RPMI8226 (cell line): ENCODE results near the gene ADAM29.
A peak's percentile ranks its signal among the peaks of the same experiment; 100 is the strongest.
"Not testable (repeated sequence)": the region's sequence is repeated elsewhere in the genome, so short reads cannot be mapped to it uniquely, and the experiment has no call there.

Source experiments
- DNase-seq: peaks from one replicate; pipeline ENCODE4 v3.0.0-alpha.2; 2015

The ADAM29 gene

DNA sequence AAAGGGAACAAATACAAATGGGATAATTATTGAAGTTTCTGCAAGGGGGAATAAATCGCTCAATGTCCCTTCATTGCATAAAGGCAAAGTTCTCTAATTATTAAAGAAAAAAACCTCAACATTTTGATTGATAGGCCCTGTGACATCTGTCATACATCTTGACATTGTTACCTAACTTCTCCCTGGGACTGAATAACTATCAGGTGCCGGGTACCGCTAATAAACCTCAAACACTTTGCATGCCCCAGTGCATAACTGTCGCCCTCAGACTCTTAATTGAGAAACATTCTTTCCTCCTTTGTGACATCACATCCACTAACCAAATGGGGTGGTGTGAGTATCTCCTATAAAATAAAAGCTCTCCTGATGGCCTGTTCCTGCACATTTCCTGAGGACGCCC, at the start of gene ADAM29:
TSS of gene ADAM29 (plus strand) at position 301 of the 400 bp plus-strand sequence. CDS start 57,168 bp downstream, outside the sequence.
- DNase-seq, result no peak

GRCh38 chr4:174869339-174869738, 48.8 kb upstream of the ADAM29 start:
- DNase-seq, result no peak

- DNase-seq, result no peak
These were observed 47.8 kb upstream of the ADAM29 start for GRCh38 chr4:174870311-174870710.

GRCh38 chr4:174871407-174871806, 46.8 kb upstream of the ADAM29 start:
- no peak for DNase-seq

GRCh38 chr4:174873146-174873545, 45.0 kb upstream of the ADAM29 start:
- DNase-seq, result not testable (repeated sequence)

DNA sequence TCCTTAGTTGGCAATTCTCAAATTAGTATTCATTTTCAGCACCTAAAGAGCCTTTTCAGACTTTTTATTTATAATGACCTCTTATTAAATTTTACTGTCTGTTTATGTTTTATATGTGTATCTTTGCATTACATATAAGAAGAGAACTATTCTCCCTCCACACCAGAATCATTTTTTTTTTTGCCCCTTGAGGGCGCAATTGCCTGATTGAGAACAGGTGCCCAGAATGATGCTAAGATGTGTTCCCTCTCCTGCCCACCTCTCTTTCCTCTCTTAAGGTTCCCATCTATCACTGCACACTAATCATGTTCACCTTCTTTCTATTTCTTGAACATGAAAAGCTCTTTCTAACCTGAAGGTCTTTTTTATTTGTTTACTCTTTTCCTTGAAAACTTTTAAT, 44.2 kb upstream of the ADAM29 start:
- DNase-seq, result peak; percentile 35

- no peak for DNase-seq
These were observed 43.3 kb upstream of the ADAM29 start for GRCh38 chr4:174874898-174875297.

GRCh38 chr4:174880001-174880400, 38.2 kb upstream of the ADAM29 start:
- no peak for DNase-seq

- no peak for DNase-seq
These were observed 35.7 kb upstream of the ADAM29 start for GRCh38 chr4:174882317-174882992.

- no peak for DNase-seq
These were observed 10.7 kb upstream of the ADAM29 start for GRCh38 chr4:174907508-174907907.

DNA sequence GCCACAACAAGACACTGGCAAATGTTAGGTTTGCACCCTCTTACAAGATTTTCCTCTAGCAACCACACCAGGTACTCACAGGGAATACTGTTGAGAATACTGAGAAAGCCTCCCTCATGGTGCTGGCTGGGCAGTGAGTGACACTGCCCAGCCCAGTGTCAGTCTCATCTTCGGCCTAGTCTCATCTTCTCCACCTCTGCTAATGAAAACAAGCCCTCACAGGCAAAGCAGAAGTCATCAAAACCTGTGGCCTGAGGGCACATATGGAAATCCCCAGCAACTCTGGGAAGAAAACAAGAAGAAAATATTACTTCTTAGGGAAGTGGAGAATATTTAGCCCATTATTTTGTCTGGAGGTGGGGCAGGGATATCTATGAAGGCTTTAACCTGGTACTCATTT, 7.9 kb upstream of the ADAM29 start:
- DNase-seq, result no peak

GRCh38 chr4:174912919-174913543, 5.1 kb upstream of the ADAM29 start:
- no peak for DNase-seq

DNA sequence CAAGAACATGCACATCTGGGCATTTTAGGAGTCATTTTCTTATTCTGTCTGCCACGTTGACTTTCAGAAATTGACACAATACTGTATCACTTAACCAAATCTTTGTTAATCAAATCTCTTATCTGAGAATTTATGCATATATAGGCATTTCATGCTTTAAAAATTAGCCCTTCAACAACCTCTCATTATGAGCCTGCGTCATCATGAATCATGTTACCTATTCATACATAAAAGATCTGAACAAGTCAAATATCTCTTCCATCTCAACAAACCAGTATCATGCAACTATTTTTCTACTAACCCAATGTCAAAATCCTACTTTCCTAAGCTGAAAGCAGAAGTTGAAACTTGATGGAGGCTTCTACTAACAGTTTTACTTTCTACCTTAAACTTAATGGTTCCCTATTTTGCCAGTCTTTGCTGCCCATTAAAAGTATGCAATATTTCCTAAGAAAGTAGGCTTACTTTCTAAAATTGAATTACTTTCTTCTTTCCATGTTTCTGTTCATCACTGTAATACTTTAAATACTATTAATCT, 1.8 kb downstream of the ADAM29 start:
- no peak for DNase-seq

GRCh38 chr4:174926958-174927357, 8.8 kb downstream of the ADAM29 start:
- DNase-seq, result no peak

DNA sequence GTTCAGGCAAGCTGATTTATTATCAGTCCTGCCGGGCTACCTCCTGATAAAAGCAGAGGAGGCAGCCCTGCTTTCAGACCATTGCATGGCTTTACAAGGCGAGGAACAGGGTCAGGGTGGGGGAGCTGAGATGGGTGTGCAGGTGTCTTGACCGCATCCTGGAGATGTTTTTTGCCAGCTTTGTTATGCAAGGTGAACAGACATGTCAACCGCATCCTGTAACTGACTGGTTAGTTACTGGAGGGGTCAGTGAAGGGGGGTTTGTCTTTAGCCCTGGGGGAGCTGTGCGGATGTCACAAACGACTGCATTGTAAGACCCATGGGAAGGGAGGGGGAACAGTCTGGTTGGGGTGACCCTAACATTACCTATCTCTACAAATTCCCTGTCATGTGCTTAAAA, 10.0 kb downstream of the ADAM29 start:
- DNase-seq, result peak; percentile 75

DNA sequence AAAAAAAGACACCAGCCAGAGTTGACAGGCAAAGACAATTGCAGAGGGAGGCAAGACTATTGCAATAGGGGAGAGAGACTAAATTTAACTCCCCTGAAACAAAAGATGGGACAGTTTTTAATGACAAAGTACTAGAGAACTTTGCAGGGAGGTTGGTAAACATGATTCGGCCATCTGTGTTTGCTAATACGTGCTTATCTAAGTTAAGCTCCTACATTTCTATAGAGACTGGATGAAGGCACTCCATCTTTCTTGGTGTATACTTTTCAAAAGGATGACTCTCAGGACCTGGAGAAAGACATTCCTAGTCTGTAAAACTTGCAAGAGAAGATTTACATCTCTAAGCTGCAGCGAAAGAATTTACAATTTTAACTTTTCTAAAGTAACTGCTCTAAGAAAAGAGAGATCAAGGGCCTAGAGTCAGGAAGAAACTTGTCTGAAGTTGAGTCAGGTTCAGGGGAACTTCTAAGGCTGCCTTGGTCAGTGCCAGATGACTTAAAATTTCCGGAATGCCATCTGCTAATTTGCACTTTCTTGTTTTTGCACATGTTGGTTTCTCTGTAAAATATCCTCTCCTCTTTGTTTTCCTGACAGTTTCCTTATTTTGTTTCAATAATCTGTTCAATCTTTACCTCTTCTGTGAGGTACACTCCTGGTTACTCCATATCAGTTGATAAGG, 10.6 kb downstream of the ADAM29 start:
- DNase-seq, result peak; percentile 42

DNA sequence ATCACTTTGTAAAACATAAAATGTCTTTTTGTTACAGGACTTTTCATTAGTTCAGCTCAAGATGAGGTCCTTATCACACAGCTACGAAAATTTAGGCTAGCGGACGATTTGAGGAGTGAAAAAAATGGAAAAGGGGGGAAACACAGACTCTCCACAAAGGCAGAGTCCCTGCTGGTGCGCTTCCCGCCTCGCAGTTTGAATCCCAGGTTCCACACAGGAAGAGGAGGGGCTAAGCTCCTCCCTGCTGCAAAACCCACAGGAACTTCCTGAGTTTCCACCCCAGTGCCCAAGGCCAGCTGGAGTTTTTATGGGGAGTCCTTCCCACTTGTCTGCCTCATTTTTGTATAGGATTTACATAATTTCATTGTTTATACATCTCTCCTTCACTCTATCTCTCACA, 11.2 kb downstream of the ADAM29 start:
- no peak for DNase-seq

GRCh38 chr4:174930895-174931294, 12.7 kb downstream of the ADAM29 start:
- no peak for DNase-seq

- DNase-seq, result no peak
These were observed 14.9 kb downstream of the ADAM29 start for GRCh38 chr4:174933083-174933482.

DNA sequence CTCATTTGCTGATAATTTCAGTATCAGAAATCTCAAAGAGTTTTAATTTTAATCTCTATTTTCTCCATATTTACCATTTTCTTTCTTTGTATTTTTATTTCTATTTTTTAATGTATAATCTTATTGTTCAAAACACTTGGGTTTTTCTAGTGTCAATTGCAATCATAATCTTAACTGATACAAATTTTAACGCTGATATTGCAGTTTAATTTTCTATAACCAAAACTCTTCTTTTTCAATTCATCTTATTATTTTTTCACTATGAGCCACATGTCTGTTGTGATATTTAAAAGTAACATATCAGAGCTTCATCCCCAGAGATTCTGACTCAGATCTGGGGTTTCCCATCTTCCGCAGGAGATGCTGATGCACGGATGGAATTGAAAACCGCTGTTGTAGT, 16.2 kb downstream of the ADAM29 start:
- no peak for DNase-seq

GRCh38 chr4:174935607-174936006, 17.4 kb downstream of the ADAM29 start:
- no peak for DNase-seq

GRCh38 chr4:174940002-174940401, 21.8 kb downstream of the ADAM29 start:
- no peak for DNase-seq

GRCh38 chr4:174946246-174946645, 28.1 kb downstream of the ADAM29 start:
- no peak for DNase-seq

DNA sequence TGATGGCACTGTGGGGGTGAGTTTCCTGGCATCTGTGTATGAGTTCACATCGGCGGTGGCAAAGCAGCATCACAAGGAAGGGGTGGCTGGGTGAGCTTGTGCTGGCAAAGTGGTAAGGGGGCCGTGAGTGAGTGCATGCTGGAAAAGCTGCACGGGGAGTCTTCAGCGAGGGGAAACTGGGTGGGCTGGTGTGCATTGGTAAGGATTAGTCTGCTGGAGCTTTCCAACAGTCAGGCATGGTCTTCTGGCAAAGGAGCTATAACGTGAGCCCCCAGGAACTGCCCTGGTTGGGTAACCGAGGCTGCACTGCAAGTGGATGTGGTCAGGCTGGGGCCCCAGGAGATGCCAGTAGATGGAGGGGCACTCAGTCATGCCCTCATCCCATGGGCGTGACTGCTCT, 30.7 kb downstream of the ADAM29 start:
- DNase-seq, result no peak
